Measurements from ENCODE around the gene KCND2. TPM values are rescaled to one million over a fixed set of nuclear protein-coding genes. Genes with fewer than 3 reads are reported as not detected.

KCND2 gene
- total RNA-seq, 1 donor from 2014 or later: 1.3 TPM

DNA sequence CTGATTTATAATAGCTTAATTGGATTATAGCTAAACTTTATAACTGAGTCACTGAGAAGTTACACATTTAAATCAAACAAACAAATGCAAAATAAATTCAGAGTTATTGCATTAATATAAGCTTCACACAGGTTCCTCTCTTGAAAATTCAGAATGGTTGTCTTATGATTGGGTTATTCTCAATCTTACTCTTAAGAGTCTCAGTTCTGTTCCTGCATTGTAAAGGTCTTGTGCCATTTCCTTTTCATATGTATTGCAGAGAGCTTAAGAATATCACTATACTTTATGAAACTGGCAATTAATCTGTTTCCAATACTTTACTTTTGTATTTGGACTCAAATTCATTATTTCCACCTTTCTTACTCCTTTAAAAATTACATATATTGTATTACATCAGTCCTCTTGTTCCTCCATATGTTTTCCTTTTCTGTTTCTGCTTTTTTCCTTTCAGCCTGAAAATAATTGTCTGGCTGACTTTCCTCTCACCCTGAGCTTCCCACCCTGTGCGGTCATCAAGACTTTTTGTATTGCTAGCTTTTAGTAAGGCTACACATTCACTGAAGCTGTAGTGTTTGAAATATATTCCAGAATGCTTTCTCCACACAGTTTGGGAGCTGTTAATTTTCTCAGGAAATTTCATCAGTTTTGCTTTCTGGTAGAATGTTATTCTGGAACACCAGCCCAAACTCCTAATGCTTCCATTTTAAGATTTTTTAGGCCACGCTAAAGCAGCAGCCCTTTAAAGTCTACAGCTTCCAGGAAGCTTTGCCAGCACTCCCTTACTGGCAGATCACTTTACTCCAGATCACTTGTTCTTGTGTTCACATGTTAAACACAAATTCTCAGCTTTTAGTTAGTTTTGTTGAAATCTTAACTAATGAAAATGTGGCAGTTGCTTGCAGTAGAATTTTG is 139.4 kb downstream of the KCND2 start:
- peak; percentile 44 for DNase-seq

DNA sequence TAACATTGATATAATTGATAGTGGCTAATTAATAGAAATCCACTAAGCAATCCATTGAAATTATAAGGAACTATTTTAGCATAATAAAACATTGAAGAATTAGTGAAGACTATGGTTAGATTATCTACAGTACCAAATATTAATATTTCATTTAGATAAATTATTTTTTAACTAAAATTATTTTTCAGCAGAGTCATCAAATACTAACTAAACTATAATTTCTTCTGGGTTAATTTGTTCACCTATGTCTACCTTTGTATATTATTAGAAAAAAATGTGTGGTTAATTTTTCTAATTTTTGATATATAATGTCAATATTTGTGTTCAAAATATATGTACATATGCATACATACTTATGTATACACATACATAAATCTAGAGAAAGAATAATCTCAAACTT is 140.2 kb downstream of the KCND2 start:
- no peak for DNase-seq

- no peak for DNase-seq
These were observed 144.4 kb downstream of the KCND2 start for GRCh38 chr7:120417244-120417979.

DNA sequence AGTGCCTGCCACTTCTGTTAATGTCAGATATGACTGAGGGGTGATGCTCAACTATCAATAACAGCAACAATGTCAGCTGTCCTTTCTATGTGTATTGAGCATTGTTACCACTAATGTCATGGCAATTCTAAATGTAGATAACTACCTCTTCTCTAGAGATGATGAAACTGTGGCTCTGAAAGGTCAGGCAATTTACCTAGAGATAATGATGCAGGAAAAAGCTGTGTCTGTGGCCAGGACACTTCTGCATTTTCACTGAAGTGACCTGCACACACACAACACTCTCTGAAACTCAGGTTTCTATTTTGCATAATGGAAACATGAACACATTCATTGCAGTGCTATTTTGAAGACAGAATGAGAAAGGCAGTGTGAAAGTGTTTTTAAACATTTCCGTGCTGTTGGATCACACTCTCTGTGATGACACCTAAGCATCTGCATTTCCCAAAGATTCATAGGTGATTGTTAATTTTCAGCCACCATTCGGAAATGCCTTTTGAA is 148.2 kb downstream of the KCND2 start:
- DNase-seq: no peak

- DNase-seq: no peak
These were observed 158.0 kb downstream of the KCND2 start for GRCh38 chr7:120431016-120431415.

GRCh38 chr7:120436487-120437060 is 163.6 kb downstream of the KCND2 start:
- DNase-seq: no peak

DNA sequence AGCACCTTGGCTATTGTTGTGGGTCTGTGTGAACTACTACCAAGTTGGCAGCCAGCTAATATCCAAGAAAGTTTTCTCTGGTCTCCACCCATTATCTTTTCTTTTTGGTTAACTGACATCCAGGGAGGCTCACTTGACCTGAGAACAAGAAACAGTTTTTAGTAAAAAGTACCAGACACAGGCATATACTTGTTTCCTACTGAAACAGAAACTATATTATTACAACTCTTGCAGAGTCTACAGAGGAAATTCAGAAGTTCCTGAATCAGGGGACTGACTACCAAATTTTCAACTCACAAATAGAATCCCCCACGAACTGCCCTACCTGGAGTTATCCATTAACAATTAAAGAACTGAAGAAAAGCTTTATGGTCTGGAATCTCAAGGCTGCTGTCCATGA is 168.9 kb downstream of the KCND2 start:
- no peak for DNase-seq

- DNase-seq: no peak
These were observed 169.9 kb downstream of the KCND2 start for GRCh38 chr7:120442838-120443237.

GRCh38 chr7:120444650-120445049 is 171.7 kb downstream of the KCND2 start:
- DNase-seq: no peak

GRCh38 chr7:120445276-120445675 is 172.3 kb downstream of the KCND2 start:
- no peak for DNase-seq

DNA sequence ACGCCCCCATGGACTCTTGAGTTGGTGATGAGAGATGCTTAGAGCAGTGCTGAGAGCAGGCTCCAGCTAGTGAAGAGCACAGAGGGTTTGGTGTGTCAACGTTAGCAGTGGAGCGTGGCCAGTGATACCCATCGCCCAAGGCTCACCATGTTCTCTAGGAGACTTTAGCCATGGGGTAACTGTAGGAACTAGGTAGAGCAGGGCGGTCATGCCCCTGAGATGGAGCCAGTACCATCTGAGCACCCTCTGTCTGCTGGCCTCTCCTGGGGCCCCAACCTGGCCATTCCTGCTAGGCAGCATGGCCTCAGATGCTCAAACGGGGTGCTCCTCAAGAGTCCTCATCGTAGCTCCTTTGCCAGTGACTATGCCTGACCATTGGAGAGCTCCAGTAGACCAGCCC is 179.7 kb downstream of the KCND2 start:
- no peak for DNase-seq

GRCh38 chr7:120456699-120457098 is 183.7 kb downstream of the KCND2 start:
- DNase-seq: no peak

DNA sequence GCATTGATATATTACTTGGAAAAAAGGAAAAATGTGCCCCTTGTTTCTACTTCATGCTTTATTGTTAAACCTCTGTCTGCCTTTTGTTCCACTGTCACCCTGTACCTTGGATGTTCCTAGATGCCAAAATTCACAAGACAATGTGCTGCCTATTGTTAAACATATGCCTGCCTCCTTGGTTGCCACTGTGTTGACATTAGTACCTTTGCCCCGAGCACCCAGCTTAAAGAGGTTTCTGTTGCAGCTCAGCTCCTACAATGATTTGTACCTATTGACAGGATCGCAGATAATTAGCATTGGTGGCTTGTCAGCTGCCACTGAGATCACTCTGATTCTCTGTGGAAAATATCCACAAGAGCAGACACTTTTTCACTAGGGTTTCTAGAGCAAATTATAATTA is 188.0 kb downstream of the KCND2 start:
- DNase-seq: no peak

GRCh38 chr7:120462991-120463390 is 190.0 kb downstream of the KCND2 start:
- no peak for DNase-seq

DNA sequence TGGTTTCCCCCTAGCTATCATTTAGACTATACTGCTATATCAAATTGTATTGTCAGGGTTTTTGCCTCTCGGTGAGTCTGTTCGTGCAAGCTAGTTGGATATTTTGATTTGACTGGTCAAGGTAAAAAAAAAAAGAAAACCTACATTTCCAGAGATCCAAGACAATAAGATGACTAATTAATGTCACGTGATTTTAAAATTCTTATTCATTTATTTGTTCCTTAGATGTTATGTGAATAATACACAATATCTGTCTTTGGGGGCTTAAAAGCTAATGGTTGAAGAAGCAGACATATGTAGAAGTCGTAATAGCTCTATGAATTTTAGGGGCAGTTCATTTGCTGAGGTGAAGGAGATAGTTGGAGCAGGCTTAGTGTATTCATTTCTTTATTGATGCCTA is 191.1 kb downstream of the KCND2 start:
- DNase-seq: no peak

GRCh38 chr7:120467676-120468075 is 194.7 kb downstream of the KCND2 start:
- DNase-seq: no peak

- peak; percentile 4 for DNase-seq
These were observed 195.6 kb downstream of the KCND2 start for GRCh38 chr7:120468611-120469010.

- no peak for DNase-seq
These were observed 199.9 kb downstream of the KCND2 start for GRCh38 chr7:120472892-120473291.

GRCh38 chr7:120473352-120473751 is 200.4 kb downstream of the KCND2 start:
- no peak for DNase-seq

DNA sequence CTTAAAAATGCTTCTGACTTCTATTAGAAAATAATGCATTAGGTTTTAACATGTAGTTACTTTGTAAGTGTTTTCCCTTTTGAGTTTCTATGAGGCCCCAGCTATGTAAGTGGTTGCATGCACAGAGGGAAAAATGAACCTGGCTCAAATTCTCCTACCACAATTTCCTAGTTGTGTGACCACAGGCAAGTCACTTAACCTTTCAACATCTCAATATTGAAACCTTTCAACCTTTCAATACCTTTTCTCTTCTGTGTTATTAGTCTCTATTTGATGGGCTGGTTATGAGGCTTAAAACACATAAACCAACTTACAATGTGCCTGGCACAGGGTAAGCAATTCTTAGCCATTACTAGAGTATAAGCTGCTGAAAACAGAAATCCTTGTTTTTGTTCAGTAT is 203.0 kb downstream of the KCND2 start:
- no peak for DNase-seq

GRCh38 chr7:120480472-120480871 is 207.5 kb downstream of the KCND2 start:
- DNase-seq: no peak

GRCh38 chr7:120480930-120481329 is 208.0 kb downstream of the KCND2 start:
- DNase-seq: no peak

DNA sequence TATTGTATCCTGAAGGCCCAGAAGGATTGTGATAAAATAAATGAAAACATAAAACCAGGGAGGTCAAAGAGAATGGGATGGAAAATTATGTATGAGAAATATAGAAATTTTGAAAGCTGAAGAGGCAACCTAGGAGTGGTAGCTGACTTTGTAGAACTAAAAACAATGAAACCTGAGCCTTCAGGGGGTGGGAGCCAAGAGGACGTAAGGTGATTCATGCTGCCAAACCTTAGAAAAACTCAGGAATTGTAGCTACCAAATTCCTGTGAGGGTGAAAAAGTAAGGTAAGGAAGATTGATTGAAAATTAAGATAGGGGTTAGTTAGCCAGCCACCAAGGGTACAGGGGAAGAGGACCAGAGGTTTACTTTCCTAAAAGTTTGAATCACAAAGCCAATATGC is 213.2 kb downstream of the KCND2 start:
- no peak for DNase-seq

Data from tongue (tissue), 2 donors.